Spleen (tissue), 7 donors: ENCODE results near the gene GCH1.

Source experiments
- POLR2A ChIP-seq, 3 donors: fragments of 450-650 bp; IDR thresholded peaks; one replicate each; pipeline ENCODE4 v1.5.1; 2017; ENCODE audit warnings: antibody characterized with exemption in 3 of 3, mild to moderate bottlenecking in 1 of 3
- POLR2AphosphoS5 ChIP-seq, 3 donors: sonication (generic); formaldehyde crosslinking; IDR thresholded peaks; one replicate each; pipeline ENCODE4 v1.5.1; 2017; ENCODE audit warnings: antibody characterized with exemption in 3 of 3
- TF ChIP-seq, protein P1 (sequence below), 11 experiments: fragments of 200-600 bp in 7 of 11; fragments of 450-650 bp in 4 of 11; sonication (generic) in 4 of 11; IDR thresholded peaks in 8 of 11; conservative IDR thresholded peaks in 3 of 11; 1 replicate in 7 of 11; 2 replicates in 4 of 11; pipeline versions ENCODE4 v1.4.0 to v1.8.0; 2016 to 2021; ENCODE audit warnings: antibody characterized with exemption in 11 of 11, inconsistent platforms in 4 of 11, mild to moderate bottlenecking in 1 of 11
- donor health status: DM: no; HTN: no; CAD: no; lungs with moderate emphysema.
- donor health status: DM: no; HTN: no; CAD: no.
- donor health status: DM: no; HTN: no; CAD: no.

DNA sequence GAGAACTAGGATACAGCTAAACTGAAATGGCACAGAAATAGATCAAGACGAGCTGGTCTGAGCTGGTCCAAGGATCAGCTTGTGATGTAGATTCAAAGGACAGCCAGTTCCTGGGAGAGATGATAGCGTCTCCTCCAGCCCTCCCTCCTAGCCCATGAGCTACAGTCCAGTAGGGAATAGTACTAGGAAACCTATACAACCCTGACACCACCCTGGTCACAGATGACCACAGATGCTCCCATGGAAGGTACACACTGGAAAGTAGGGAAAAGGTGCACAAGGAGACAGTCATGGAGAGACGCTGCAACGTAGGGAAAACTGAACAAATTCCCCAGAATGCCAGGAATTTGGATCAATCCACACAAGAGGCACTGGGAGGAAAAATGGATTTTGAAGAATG, 6.9 kb downstream of the GCH1 start:
- TF ChIP-seq POLR2A (IDR thresholded peaks at IDR 0.05): no peak
- TF ChIP-seq, protein P1, sequence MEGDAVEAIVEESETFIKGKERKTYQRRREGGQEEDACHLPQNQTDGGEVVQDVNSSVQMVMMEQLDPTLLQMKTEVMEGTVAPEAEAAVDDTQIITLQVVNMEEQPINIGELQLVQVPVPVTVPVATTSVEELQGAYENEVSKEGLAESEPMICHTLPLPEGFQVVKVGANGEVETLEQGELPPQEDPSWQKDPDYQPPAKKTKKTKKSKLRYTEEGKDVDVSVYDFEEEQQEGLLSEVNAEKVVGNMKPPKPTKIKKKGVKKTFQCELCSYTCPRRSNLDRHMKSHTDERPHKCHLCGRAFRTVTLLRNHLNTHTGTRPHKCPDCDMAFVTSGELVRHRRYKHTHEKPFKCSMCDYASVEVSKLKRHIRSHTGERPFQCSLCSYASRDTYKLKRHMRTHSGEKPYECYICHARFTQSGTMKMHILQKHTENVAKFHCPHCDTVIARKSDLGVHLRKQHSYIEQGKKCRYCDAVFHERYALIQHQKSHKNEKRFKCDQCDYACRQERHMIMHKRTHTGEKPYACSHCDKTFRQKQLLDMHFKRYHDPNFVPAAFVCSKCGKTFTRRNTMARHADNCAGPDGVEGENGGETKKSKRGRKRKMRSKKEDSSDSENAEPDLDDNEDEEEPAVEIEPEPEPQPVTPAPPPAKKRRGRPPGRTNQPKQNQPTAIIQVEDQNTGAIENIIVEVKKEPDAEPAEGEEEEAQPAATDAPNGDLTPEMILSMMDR (IDR thresholded peaks at IDR 0.05 in 8 of 11, conservative IDR thresholded peaks at IDR 0.05 in 3 of 11): no peak
- TF ChIP-seq POLR2AphosphoS5 (IDR thresholded peaks at IDR 0.05): no peak
